ENCODE data around the gene ERVK3-1. TPM values are rescaled to one million over a fixed set of nuclear protein-coding genes. Genes with fewer than 3 reads are reported as not detected.

Gene ERVK3-1
- total RNA-seq, 4 donors from 2014 or later: 27.1 to 38.2 (median 32.4) TPM

DNA sequence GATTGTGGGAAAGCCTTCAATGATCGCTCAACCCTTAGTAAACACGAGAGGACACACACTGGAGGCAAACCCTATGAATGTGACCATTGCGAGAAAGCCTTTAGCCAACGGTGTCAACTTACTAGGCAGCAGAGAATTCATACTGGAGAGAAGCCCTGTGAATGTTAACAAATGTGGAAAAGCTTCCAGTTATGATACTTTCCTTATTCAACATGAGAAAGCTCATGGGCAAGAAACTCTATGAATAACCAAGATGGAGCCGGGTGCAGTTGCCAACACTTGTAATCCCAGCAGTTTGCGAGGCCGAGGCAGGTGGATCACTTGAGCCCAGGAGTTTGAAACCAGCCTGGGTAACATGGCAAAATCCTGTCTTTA lies 42.3 kb upstream of the ERVK3-1 start:
- no peak overlapping the region for H3K27ac ChIP-seq
- TF ChIP-seq, protein P1, sequence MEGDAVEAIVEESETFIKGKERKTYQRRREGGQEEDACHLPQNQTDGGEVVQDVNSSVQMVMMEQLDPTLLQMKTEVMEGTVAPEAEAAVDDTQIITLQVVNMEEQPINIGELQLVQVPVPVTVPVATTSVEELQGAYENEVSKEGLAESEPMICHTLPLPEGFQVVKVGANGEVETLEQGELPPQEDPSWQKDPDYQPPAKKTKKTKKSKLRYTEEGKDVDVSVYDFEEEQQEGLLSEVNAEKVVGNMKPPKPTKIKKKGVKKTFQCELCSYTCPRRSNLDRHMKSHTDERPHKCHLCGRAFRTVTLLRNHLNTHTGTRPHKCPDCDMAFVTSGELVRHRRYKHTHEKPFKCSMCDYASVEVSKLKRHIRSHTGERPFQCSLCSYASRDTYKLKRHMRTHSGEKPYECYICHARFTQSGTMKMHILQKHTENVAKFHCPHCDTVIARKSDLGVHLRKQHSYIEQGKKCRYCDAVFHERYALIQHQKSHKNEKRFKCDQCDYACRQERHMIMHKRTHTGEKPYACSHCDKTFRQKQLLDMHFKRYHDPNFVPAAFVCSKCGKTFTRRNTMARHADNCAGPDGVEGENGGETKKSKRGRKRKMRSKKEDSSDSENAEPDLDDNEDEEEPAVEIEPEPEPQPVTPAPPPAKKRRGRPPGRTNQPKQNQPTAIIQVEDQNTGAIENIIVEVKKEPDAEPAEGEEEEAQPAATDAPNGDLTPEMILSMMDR (IDR thresholded peaks at IDR 0.05 in 4 of 5, conservative IDR thresholded peaks at IDR 0.05 in 1 of 5): no peak
- TF ChIP-seq POLR2A (IDR thresholded peaks at IDR 0.05): no peak
- no peaks in the 10 kb centered on the region for H3K4me1 ChIP-seq
- in situ Hi-C loops (cut with MboI; ENCODE audit: low sequenced_read_pairs in 4 of 4) (no loop called here), intact Hi-C loops (cut with DNase I; ENCODE audit: low total_unique reads) (no loop called here)
- peak overlapping the region in 1 of 4 donors; percentile 39 for H3K4me3 ChIP-seq
- DNase-seq: no peak
- peaks cover 0 to 2% (median 0%) of the 10 kb centered on the region in 3 donors for H3K27me3 ChIP-seq
- H3K36me3 ChIP-seq: peaks cover 14 to 70% of the 10 kb centered on the region in 2 donors
- no peak for ATAC-seq
- H3K9me3 ChIP-seq: peaks cover 43 to 95% (median 78%) of the 10 kb centered on the region in 3 donors

DNA sequence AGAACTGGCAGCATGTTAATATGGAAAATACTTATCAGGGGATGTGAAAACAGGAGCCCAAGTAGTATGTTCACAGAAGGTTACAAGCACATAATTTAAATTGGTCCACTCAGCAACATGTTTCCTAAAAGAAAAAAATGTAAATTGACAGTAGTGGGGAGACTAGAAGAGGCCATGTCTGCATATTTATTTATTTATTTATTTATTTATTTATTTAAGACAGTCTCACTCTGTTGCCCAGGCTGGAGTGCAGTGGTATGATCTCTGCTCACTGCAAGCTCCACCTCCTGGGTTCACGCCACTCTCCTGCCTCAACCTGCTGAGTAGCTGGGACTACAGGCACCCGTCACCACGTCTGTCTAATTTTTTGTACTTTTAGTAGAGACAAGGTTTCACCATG lies 40.1 kb upstream of the ERVK3-1 start:
- intact Hi-C loops (cut with DNase I; ENCODE audit: low total_unique reads) (no loop called here), in situ Hi-C loops (cut with MboI; ENCODE audit: low sequenced_read_pairs in 4 of 4) (no loop called here)
- ATAC-seq: no peak

DNA sequence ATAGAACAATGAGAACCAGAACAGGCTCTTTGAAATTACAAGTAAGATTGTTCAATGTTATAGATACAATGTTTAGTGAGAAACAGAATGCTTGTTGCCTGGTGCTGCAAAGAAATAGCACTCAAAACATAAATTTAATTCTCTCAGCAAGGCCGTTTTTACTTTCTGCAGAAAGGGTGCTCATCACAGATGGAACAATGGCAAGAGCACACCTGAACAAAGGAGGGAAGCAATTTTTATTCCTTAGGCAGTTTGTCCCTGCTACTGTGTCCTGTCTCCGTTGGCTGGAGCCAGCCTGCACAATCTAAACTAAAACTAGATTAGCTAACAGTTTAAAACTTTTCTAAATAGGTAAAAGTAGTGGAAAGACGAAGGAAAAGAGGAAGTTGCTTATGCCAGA lies 36.8 kb upstream of the ERVK3-1 start:
- Histone ChIP-seq H3K9me3 (peaks cover 3 to 93% (median 30%) of the 10 kb centered on the region in 3 donors), H3K27ac (no peak overlapping the region), H3K36me3 (peaks cover 0 to 38% of the 10 kb centered on the region in 2 donors), H3K27me3 (no peaks in the 10 kb centered on the region), H3K4me3 (no peak overlapping the region), H3K4me1 (no peaks in the 10 kb centered on the region)
- DNase-seq (no peak), ATAC-seq (no peak)
- intact Hi-C loops (cut with DNase I; ENCODE audit: low total_unique reads) (no loop called here), in situ Hi-C loops (cut with MboI; ENCODE audit: low sequenced_read_pairs in 4 of 4) (no loop called here)
- TF ChIP-seq, protein P1 (IDR thresholded peaks at IDR 0.05 in 4 of 5, conservative IDR thresholded peaks at IDR 0.05 in 1 of 5): no peak
- no peak for TF ChIP-seq POLR2A (IDR thresholded peaks at IDR 0.05)

More for the DNA sequence above, 40.1 kb upstream of the ERVK3-1 start:
- peaks cover 0 to 2% (median 0%) of the 10 kb centered on the region in 3 donors for H3K27me3 ChIP-seq
- peaks cover 14 to 51% of the 10 kb centered on the region in 2 donors for H3K36me3 ChIP-seq
- peak overlapping the region in 1 of 4 donors; percentile 2 for H3K4me3 ChIP-seq
- H3K4me1 ChIP-seq: no peaks in the 10 kb centered on the region
- H3K27ac ChIP-seq: no peak overlapping the region
- TF ChIP-seq POLR2A (IDR thresholded peaks at IDR 0.05): no peak
- TF ChIP-seq, protein P1 (IDR thresholded peaks at IDR 0.05 in 4 of 5, conservative IDR thresholded peaks at IDR 0.05 in 1 of 5): no peak
- H3K9me3 ChIP-seq: peaks cover 35 to 95% (median 59%) of the 10 kb centered on the region in 3 donors
- no peak for DNase-seq

DNA sequence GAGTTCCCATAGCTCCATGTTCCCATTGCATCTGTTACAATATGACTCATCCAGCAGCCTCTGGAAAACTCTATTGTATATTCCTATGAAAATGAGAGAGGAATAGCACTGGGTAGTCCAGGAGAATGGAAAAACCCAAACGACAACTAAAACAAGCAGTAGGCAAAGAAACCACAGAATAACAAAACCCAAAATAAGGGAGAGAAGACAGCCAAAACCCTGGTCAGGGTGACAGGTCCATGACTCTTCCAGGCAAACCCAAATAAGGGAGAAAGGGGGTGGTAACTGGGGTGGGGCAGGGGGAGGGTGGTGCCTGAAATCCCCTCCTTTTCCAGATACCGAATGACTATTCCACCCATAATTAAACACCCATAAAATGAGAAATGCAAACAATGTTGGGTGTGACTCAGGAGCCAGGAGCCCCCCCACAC lies 30.4 kb upstream of the ERVK3-1 start:
- intact Hi-C loops (cut with DNase I; ENCODE audit: low total_unique reads): no loop called here

More for the DNA sequence above, 30.4 kb upstream of the ERVK3-1 start:
- no peak overlapping the region for H3K27ac ChIP-seq
- H3K36me3 ChIP-seq: peaks cover 0 to 29% of the 10 kb centered on the region in 2 donors
- DNase-seq (no peak), ATAC-seq (no peak)
- H3K27me3 ChIP-seq: peaks cover 0 to 10% (median 7%) of the 10 kb centered on the region in 3 donors
- in situ Hi-C loops (cut with MboI; ENCODE audit: low sequenced_read_pairs in 4 of 4): no loop called here
- peaks cover 4 to 5% of the 10 kb centered on the region in 2 donors for H3K4me1 ChIP-seq
- no peak overlapping the region for H3K4me3 ChIP-seq
- H3K9me3 ChIP-seq: peaks cover 0 to 40% (median 3%) of the 10 kb centered on the region in 3 donors
- TF ChIP-seq, protein P1 (IDR thresholded peaks at IDR 0.05 in 4 of 5, conservative IDR thresholded peaks at IDR 0.05 in 1 of 5): no peak
